SHP77 treated with DMSO at 0.1 percent for 48 hours (cell line): ENCODE data around the gene ABCA7.

Experiments
- DNase-seq: peaks from one replicate; lab custom pipeline; 2025; lab: John Stamatoyannopoulos, UW

The ABCA7 gene

DNA sequence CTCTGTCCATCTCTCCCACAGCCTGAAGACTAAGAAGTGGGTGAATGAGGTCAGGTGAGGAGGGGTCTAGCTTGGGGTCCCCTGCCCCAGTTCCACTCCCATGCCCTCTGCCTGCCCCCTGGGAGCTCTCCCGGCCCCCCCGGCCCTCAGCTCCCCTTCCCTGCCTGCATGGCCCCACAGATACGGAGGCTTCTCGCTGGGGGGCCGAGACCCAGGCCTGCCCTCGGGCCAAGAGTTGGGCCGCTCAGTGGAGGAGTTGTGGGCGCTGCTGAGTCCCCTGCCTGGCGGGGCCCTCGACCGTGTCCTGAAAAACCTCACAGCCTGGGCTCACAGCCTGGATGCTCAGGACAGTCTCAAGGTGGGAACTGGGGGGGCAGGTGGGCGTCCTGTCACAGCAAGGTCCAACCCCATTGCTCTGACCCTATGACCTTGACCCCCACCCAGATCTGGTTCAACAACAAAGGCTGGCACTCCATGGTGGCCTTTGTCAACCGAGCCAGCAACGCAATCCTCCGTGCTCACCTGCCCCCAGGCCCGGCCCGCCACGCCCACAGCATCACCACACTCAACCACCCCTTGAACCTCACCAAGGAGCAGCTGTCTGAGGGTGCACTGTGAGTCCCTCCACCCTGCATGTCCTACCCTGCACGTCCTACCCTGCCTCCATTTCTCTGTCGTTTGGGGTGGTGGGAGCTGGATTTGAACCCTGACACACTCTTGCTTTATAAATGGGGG lies 16.1 kb downstream of the ABCA7 start:
- DNase-seq, result no peak

DNA sequence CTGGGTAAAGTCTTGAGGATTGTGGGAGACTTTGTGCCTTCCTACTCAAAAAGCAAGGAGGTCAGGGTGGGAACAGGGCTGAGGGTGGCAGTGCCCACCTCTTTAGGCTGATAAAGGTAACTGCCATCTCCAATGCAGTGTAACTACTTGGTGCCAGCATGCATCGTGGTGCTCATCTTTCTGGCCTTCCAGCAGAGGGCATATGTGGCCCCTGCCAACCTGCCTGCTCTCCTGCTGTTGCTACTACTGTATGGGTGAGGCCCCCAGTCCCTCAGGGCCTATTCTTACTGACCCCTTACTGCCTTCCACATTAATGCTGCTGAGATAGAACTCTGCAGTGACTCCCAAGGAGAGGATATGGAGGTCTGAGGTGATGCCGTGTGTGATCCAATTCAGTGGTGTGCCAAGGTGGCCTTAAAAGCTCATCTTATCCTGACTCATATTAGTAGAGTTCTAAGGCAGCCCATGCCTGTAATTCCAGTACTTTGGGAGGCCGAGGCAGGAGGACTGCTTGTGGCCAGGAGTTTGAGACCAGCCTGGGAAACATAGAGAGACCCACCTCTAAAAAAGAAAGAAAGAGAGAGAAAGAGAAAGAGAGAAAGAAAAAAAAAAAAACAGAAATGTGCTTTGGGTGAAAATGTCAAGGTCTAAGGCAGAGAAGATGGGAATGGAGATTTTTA lies 17.4 kb downstream of the ABCA7 start:
- DNase-seq, result no peak

DNA sequence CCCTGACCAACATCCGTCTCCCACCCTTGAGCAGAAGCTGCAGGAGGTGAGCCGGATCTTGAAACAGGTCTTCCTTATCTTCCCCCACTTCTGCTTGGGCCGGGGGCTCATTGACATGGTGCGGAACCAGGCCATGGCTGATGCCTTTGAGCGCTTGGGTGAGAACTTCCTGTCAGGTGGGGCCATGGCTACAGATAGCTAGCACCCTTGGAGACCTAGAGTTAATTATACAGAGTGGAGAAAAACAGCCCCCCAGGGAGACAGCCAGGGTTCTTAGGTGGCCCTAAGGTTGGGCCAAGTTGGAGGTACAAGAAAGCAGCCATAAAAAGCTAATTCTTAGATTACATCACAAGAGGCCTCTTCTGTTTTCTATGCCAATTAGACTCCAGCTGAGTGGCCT lies 18.2 kb downstream of the ABCA7 start:
- no peak for DNase-seq

GRCh38 chr19:1060689-1061088 lies 20.8 kb downstream of the ABCA7 start:
- DNase-seq, result no peak

- DNase-seq, result no peak
Measured at GRCh38 chr19:1061987-1062386, 22.1 kb downstream of the ABCA7 start.

DNA sequence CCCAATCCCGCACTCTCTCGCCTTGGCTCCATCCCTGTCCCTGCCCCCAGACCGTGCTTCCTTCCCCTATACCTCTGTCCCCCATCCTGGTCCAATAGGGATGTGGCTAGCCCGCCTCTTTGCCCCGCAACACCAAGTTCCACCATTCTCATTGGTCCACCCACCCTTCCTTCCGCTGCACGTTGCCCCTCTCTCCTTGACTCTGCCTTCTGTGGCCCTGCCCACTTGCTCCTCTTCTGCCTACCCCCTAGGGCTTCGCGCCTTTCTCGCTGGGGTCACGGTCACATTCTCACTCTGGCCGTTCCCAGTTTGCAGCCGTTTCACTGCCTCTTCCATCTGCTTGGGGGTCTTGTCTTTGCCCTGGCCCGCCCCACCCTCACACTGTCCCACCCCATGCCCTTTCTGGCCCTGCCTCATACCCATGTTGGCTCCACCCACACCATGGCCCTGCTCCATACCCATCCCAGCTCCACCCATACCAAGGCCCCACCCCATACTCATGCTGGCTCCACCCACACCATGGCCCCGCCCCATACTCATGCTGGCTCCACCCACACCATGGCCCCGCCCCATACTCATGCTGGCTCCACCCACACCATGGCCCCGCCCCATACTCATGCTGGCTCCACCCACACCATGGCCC lies 22.6 kb downstream of the ABCA7 start:
- no peak for DNase-seq

GRCh38 chr19:1063030-1063908 lies 23.4 kb downstream of the ABCA7 start:
- no peak for DNase-seq

DNA sequence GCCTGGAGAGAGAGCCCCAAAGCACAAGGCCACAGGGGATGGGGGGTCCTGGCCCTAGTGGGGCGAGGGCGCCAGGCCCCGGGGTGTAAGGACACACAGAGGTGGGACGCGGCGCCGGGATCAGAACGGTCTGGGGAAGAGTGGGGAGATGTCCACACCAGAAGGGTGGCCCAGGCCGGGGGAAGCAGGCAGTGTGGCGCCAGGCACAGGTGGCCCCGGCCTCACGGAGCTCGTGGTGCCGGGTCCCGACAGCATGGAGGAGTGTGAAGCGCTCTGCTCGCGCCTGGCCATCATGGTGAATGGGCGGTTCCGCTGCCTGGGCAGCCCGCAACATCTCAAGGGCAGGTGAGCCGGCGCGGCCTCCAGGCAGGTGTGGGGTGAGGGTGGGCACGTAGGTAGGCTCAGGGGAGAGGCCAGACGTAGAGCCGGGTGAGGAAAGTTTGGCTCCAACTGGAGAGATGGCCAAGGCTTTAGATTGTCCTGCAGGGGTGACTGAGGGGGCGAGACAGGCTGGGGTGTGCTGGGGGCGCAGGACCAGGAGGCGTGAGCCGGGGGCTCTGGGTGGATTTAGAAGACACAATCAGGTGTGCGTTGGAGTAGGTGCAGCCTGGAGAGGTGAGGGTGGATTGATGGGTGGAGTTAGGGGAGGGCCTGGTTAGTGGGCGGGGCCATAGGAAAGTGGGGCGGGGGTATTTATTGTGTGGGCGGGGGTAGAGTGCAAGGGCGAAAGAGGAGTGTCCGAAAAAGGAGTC lies 24.2 kb downstream of the ABCA7 start:
- DNase-seq, result no peak

- no peak for DNase-seq
Measured at GRCh38 chr19:1064661-1065605, 25.0 kb downstream of the ABCA7 start.

DNA sequence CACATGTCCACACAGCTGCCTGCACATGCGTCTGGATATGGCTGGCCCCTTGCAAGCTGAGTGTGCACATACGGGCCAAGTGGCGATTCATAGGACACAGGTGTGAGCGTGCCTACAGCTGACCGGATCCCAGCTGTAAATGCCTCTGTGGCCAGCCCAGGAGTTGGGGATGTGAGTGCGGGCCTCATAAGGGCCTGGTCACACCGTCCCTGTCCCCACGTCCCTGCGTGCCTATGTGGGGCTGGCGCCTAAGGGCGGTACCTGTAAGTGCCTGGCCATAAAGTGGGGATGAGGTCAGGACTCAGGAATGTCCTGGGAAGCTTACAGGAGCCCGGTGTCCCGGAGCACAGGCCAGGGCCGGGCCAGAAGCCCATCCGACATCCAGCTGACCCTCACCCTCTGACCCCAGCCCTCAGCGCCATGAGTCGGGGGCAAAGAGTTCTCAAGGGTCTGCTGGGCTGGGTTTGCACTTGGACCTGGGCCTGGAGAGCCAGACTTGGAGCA lies 25.8 kb downstream of the ABCA7 start:
- no peak for DNase-seq

GRCh38 chr19:1066251-1066747 lies 26.4 kb downstream of the ABCA7 start:
- DNase-seq, result no peak

GRCh38 chr19:1066748-1067340 lies 26.9 kb downstream of the ABCA7 start, which contains the start of gene ARHGAP45:
Gene ARHGAP45 (plus strand): TSS chr19:1067167. CDS start chr19:1067406, 239 bp downstream.
- no peak for DNase-seq

DNA sequence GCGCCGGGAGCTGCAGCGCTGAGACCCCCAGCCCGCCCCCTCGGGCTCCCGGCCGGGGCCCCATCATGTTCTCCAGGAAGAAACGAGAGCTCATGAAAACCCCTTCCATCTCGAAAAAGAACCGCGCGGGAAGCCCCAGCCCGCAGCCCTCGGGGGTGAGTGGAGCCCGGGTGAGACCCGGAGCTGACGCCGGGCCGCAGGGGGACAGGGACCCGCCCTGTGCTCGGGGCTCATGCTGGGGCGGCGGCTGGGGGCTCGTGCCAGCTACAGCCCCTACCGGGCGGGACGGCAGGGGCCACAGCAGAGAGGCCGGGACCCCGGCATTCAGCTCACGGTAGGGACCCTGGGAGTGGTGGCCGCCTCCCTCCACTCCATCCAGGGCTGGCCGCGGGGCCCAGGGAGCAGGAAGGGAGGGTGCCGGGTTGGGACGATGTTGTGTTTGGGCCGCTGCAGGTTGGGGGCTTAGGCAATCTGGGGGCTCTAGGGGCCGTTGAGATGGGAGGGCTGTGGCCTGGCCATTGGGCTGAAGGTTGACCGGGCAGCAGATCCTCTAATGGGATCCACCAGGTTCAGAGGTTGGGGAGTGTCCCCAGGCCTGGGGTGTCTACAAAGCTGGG lies 27.5 kb downstream of the ABCA7 start:
- DNase-seq, result no peak

- DNase-seq, result no peak
Measured at GRCh38 chr19:1068009-1069001, 28.4 kb downstream of the ABCA7 start.

DNA sequence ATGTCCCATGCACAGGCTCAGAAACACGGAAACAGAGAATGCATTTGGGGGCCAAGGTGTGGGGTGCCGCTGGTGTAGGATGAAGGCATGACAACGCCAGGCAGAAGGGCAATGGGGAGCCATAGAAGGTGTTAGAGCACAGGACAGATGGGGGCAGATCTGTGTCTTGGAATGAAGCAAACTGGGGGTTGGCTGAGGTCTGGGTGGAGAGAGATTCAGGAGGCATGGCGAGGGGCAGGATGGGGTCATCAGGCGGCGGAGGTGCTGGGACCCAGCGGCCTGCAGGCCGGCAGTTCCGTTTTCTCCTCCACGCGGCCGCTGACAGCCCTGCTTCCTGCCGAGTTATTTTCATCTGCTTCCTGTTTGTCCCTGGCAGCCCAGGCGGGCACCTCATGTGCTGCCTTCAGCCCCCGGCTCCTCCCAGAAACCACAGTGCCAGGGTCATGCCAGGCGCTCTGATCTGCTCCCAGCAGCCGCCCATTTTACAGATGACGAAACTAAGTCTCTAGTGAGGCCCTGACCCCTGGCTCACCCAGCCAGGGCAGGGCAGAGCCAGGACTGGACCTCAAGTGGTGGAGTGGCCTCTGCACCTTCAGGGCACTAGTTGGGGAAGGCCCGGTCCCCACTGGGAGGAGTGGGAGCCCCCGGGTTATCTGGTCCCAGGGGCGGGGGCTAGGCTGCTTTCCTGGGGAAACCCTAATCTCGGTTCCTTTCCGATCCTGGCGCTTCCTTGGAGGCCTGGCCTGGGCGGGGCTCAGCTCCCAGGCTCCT lies 29.3 kb downstream of the ABCA7 start:
- DNase-seq, result no peak

GRCh38 chr19:1070576-1070930 lies 30.6 kb downstream of the ABCA7 start:
- DNase-seq, result no peak
